HepG2 (cell line): Measurements from ENCODE around the gene TIMELESS. TPM values are rescaled to one million over a fixed set of nuclear protein-coding genes. Genes with fewer than 3 reads are reported as not detected.

Experiments used
- CEBPZ ChIP-seq: IDR thresholded peaks from 2 replicates; pipeline ENCODE4 v1.6.1; 2012; ENCODE audit warnings: low read length, improper control_type of control experiment
- KDM2A ChIP-seq: sonication (generic); formaldehyde crosslinking; IDR thresholded peaks from 2 replicates; pipeline ENCODE4 v1.4.0; 2020; ENCODE audit warnings: low read depth, missing genetic modification reagents, borderline replicate concordance
- KLF6 ChIP-seq: IDR thresholded peaks from 2 replicates; pipeline ENCODE4 v1.8.0; 2016; ENCODE audit warnings: missing biosample characterization, missing genetic modification reagents
- MLLT10 ChIP-seq: sonication (generic); formaldehyde crosslinking; IDR thresholded peaks from 2 replicates; pipeline ENCODE4 v1.4.0; 2020; ENCODE audit warnings: missing genetic modification reagents
- NFKBIZ ChIP-seq: IDR thresholded peaks from 2 replicates; pipeline ENCODE4 v1.6.1; 2018; ENCODE audit warnings: missing genetic modification reagents, missing compliant biosample characterization
- NONO ChIP-seq, 2 experiments: fragments of 450-650 bp in 1 of 2; sonication (generic) in 1 of 2; formaldehyde crosslinking in 1 of 2; IDR thresholded peaks in 1 of 2; conservative IDR thresholded peaks in 1 of 2; 2 replicates each; pipeline versions ENCODE4 v1.6.1 to v1.8.0; 2017 to 2022; ENCODE audit warnings: mild to moderate bottlenecking in 1 of 2, missing genetic modification reagents in 1 of 2, moderate library complexity in 1 of 2
- REPIN1 ChIP-seq: sonication (generic); formaldehyde crosslinking; IDR thresholded peaks from 2 replicates; pipeline ENCODE4 v1.8.0; 2022; ENCODE audit warnings: missing genetic modification reagents, low read depth, mild to moderate bottlenecking, borderline replicate concordance
- RNF219 ChIP-seq: sonication (generic); formaldehyde crosslinking; IDR thresholded peaks from 2 replicates; pipeline ENCODE4 v1.5.0; 2020; ENCODE audit warnings: mild to moderate bottlenecking, missing genetic modification reagents
- SAFB2 ChIP-seq: sonication (generic); formaldehyde crosslinking; IDR thresholded peaks from 2 replicates; pipeline ENCODE4 v1.5.1; 2020; ENCODE audit warnings: missing genetic modification reagents, low read depth, mild to moderate bottlenecking, borderline replicate concordance
- THYN1 ChIP-seq: sonication (generic); formaldehyde crosslinking; IDR thresholded peaks from 2 replicates; pipeline ENCODE4 v1.8.1; 2023; ENCODE audit warnings: low read depth, mild to moderate bottlenecking, moderate library complexity, missing genetic modification reagents, borderline replicate concordance
- USF2 ChIP-seq, 2 experiments: sonication (generic) in 1 of 2; formaldehyde crosslinking in 1 of 2; IDR thresholded peaks; 2 replicates each; pipeline versions ENCODE4 v1.5.1 to v1.6.1; 2011 to 2020; ENCODE audit warnings: borderline replicate concordance in 1 of 2, low read depth in 1 of 2, low read length in 1 of 2, mild to moderate bottlenecking in 1 of 2, missing genetic modification reagents in 1 of 2, moderate library complexity in 1 of 2
- ZBTB20 ChIP-seq: sonication (generic); formaldehyde crosslinking; IDR thresholded peaks from 2 replicates; pipeline ENCODE4 v1.8.1; 2023; ENCODE audit warnings: missing genetic modification reagents, low read depth, mild to moderate bottlenecking, borderline replicate concordance
- ZNF367 ChIP-seq: sonication (generic); formaldehyde crosslinking; IDR thresholded peaks from 2 replicates; pipeline ENCODE4 v1.4.0; 2020; ENCODE audit warnings: missing genetic modification reagents, borderline replicate concordance
- ZSCAN5A ChIP-seq: sonication (generic); formaldehyde crosslinking; IDR thresholded peaks from 2 replicates; pipeline ENCODE4 v1.8.0; 2022; ENCODE audit warnings: mild to moderate bottlenecking, missing genetic modification reagents, borderline replicate concordance
- polyA plus RNA-seq, 8 experiments: library from polyadenylated mRNA; depleted of rRNA in 3 of 8; stranded (reverse) in 7 of 8; unstranded in 1 of 8; fragments of >200 nt; fragmentation: Illumina TruSeq in 4 of 8; extraction: Trizol in 4 of 8; gene quantifications; 2 replicates each; pipeline versions ENCODE4 v1.2.1 to v1.2.3, GENCODE V29; 2011 to 2016; ENCODE audit warnings: low read depth in 4 of 8, missing spikeins in 1 of 8, mixed read lengths in 1 of 8; ENCODE audit not compliant: insufficient read depth in 1 of 8
- total RNA-seq, 5 experiments: library from RNA; depleted of rRNA; stranded (reverse); fragments of >200 nt; fragmentation: Illumina TruSeq; extraction: Trizol; gene quantifications; 2 replicates each; pipeline ENCODE4 v1.2.3, GENCODE V29; 2016; ENCODE audit warnings: low read depth in 1 of 5
- TF ChIP-seq, protein P1 (sequence below): IDR thresholded peaks from 2 replicates; pipeline ENCODE4 v1.6.1; 2016; ENCODE audit warnings: low read depth, borderline replicate concordance
- TF ChIP-seq, protein P2 (sequence below): sonication (generic); formaldehyde crosslinking; IDR thresholded peaks from 2 replicates; pipeline ENCODE4 v1.8.1; 2023; ENCODE audit warnings: mild to moderate bottlenecking, missing genetic modification reagents, borderline replicate concordance

Gene TIMELESS
- total and polyA plus RNA-seq, 2 of the 13 experiments (the other 11 are each of a cell fraction or from before 2014, with no cell fraction given): 4.0 to 20.3 TPM

- TF ChIP-seq REPIN1 (0 out of 2 replicates have a peak, but pooled peaks have one; percentile 49), ZBTB20 (CRISPR knock-in tag) (no peak), THYN1 (no peak), NONO (IDR thresholded peaks at IDR 0.05) (no peak), NONO (CRISPR knock-in tag; conservative IDR thresholded peaks at IDR 0.05) (no peak; the same call in none of the 2 replicates), ZNF367 (CRISPR knock-in tag) (peak; percentile 95; the same call in 1 of the 2 replicates), KDM2A (peak; percentile 56; the same call in 1 of the 2 replicates), SAFB2 (CRISPR knock-in tag) (0 out of 2 replicates have a peak, but pooled peaks have one; percentile 13), RNF219 (CRISPR knock-in tag) (no peak), CEBPZ (no peak), MLLT10 (CRISPR knock-in tag) (no peak), NFKBIZ (CRISPR knock-in tag) (peak; percentile 71; the same call in 1 of the 2 replicates), USF2 (IDR thresholded peaks at IDR 0.05; ENCODE audit: low read depth, low read length) (no peak), USF2 (CRISPR knock-in tag; IDR thresholded peaks at IDR 0.05; ENCODE audit: borderline replicate concordance) (no peak), ZSCAN5A (CRISPR knock-in tag) (peak; percentile 79; the same call in 1 of the 2 replicates), KLF6 (peak; percentile 90)
- TF ChIP-seq, protein P1, sequence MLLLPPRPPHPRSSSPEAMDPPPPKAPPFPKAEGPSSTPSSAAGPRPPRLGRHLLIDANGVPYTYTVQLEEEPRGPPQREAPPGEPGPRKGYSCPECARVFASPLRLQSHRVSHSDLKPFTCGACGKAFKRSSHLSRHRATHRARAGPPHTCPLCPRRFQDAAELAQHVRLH (CRISPR knock-in tag): peak; percentile 30; the same call in 1 of the 2 replicates
- TF ChIP-seq, protein P2, sequence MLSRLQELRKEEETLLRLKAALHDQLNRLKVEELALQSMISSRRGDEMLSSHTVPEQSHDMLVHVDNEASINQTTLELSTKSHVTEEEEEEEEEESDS (CRISPR knock-in tag): no peak
Measured at GRCh38 chr12:56488041-56488955, 39.1 kb upstream of the TIMELESS start, which contains the start of gene GLS2 (continued).
